HS-27A (cell line): ENCODE data around the gene VSTM2L.

ENCODE experiments used
- DNase-seq: peaks from one replicate; pipeline ENCODE4 v3.0.0-alpha.2; 2012; ENCODE audit warnings: low read depth, missing footprints

The VSTM2L gene

DNA sequence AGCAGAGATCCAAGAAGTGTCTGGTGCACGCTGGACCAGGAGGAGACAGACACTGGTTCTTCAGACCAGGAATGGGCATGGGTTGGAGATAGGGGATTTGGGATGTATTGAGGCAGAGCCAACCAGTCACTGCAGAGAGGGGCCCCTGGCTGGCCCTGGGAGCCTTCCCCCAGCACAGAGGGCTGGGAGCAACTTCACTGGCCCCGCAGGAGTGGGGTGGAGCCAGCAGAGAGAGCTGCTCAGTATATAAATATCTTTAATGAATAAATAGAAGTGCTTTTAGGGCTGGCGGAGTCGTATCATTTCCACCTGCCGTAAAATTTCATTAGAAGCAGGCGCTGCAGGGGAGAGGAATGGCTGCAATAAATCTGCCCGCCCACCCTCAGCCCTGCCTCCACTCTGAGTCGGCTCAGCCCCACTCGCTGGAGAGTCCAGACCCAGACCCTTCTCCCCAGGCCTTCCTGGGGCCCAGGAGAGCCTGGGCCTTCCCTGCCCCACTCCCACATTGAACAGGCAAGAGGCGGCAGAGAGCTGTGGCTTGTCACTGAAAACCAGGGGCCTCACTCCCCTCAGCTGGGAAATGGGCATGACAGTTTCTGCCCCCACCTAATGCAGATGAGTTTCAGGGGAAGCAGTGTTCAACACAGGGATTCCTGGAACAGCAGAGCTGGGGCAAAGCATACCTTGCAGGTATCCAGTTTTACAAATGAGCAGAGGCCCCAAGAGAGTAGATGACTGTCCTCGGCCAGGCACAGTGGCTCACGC lies 23.9 kb upstream of the VSTM2L start:
- DNase-seq = no peak

DNA sequence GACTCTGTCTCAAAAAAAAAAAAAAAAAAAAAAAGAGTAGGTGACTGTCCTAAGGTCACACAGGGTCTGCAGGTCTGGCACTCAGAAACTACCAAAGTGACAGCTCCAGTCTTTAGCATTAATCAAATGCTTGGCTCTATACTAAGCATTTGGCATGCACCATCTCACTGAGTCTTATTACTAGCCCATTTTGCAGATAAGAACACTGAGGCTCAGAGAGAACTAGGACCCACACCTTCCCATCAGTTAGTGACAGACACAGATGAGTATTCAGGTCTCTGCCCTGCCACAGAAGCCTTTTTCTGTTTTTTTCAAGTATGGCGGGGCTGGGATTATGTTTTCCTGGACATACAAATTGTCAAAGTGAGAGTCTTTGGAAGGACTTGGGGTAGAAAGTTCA lies 23.1 kb upstream of the VSTM2L start:
- DNase-seq = no peak

DNA sequence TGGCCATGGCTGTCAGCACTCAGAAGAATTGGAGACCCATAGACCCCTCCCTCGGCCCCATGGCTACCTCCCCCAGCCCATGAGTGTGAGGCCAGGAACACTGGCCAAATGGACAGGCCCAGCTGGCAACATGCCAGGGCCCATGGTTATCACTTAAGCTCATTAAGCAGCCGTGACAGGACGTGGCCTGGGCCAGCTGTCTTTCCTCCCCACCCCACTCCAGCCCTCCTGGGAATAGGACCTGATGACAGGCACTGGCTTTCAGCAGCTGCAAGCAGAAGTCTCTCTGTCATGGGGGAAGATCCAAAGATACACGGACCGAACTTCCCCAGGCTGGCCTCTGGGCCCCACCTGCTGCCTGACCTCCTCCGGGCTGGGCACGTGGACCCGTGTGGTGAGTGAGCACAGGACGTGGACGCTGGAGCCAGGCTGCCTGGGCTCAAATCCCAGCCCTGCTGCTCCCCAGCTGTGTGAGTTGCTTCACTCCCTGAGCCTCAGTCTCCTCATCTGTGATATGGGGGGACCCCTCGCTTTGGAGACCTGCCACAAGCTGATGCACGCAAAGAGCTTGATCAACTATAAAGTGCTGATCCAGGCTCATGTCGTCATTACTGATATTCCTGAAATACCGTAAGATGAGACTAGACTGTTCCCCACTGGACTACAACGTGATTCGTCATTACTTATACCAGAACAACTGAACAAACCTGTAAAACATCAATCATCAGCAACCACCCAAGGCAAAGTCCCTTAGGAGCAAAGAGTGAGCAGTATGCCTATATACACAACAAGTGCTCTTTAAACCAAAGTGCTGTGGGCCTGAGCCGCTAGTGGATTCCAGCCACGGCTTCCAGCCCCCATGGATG lies 22.0 kb upstream of the VSTM2L start:
- DNase-seq = no peak

DNA sequence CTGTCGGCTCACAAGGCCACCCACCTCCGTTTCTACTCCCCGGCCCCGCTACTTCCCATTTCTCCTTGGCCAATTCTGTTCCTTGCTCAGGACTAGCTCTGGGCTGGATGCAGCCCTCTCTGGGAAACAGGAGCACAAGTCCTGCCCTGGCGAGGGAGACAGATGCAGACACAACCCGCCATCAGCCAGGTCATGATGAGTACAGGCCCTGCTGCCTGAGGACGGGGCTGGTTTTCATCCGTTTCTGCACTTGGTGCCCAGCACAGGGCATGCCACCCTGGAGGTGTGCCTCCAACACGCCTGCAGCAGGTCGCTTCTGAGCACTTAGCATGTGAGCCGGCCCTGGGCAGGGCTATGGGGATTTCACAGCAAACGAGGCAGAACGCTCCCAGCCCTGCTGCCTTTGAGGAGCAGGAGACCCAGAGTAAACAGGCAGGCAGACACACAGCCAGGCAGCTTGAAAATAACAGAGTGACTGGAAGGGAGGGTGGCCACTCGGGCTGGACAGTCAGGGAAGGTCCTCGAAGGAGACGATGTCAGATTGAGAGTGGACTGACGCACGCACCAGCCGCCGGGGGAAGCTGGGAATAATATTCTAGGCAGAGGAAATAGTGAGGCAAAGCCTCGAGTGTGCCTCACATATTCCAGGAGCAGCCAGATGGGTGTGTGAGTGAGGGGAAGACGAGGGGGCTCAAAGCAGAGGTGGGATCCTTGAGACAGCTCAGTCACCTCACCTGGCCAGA lies 21.2 kb upstream of the VSTM2L start:
- DNase-seq = no peak

DNA sequence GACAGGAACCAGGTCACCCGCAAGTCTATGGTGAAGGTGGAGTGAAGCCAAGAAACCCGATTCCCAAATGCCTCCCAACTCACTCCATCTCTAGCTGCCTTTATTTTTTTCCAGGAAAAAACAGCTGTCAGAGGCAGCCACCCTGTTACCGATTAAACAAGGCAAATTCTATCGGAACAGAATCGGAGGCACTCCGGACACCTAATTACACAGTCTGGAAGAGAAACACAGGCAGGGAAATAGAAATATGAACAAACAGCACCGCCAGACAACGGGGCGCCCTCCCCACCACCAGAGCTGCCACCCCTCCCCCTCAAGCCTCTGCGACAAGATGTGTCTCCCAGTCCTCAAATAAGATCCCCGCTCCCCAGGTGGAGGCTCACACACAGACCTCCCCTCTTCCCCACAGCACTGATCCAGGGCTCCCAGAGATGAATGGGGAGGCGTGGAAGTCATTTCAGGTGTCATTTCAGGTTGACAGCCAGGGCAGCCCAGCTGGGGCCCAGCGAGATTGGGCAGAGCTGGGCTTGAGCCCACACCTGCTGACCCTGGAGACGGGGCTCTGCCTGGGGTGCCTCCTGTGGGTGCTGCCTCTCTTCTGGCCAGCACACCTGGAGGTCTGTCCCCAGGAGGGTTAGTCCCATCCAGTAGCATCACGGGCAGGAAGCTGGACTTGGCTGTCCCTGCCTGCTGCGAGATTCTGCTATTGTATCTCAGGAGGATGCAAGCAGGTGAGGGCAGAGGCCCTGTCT lies 19.8 kb upstream of the VSTM2L start:
- no peak for DNase-seq

DNA sequence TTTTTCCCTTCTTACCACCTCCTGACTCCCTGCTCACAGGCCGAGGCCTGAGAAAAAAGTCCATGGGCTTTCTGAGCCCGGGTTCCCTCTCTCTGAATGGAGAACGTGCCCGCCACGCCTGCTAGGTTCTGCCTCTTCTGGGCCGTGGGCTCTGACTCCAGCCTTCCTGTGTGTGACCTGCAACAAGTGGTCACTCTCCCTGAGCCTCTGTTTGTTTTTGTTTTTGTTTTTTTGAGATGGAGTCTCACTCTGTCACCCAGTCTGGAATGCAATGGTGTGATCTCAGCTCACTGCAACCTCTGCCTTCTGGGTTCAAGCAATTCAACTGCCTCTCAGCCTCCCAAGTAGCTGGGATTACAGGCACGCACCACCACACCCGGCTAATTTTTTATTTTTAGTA lies 17.9 kb upstream of the VSTM2L start:
- DNase-seq = no peak

DNA sequence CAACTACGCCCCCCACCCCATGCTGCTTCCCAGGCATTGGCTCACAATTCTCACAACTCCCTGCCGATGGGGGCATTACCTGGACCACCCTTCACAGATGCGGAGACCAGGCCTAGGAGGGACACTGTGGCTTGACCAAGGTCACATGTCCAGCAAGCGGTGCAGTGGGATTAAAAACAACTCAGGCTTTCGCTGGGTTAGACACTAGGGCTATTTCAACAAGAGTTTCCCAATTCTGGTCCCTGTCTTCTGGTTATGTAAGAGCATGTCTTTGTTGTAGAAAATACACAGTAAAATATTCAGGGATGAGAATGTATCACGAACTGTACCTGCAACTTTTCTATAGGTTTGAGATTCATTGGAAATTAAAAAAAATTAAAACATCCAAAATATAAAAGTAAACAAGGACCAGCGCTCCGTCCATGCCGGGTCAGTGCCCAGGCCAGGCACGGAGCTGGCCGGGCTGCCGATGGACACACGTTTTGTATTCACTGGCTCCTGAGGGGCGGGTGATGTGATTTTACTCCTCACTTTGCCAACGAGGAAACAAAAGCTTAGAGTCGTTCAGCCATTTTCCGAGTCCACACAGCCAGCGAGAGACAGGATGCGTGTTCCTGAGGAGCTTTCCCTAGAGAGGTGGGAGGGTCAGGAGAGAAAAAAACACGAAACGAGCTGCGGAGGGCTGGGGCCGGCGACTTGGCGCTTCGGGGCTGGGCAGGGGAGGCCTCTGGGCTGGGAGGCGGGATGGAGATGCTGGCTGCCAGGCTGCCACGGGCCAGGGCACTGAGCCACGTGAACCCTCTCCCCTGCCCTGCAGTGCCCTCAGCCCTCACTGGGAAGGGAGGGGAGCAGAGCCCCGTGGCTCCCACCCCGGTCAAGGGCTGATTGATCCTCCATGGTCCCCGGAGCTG lies 17.1 kb upstream of the VSTM2L start:
- DNase-seq = no peak

DNA sequence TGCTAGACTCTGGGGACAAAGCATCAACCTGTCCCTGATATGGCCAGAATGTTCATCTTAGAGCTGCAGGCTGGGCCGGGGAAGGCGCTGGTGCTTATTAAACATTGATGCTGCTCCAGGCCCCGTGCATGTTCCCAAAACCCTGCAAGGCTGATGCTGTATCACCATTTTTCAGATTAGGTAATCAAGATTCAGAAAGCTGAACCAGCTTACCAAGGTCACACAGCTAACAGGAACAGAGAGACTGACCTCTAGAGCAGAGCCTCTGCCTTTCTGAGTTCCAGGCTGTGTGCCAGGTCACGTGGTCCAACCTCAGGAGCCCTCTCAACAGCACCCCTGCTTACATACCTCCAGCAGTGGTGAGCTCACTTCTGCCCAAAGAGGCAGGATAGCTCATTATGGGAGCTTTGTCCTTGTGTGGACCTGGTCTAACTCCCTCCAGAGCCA lies 16.1 kb upstream of the VSTM2L start:
- DNase-seq = no peak

DNA sequence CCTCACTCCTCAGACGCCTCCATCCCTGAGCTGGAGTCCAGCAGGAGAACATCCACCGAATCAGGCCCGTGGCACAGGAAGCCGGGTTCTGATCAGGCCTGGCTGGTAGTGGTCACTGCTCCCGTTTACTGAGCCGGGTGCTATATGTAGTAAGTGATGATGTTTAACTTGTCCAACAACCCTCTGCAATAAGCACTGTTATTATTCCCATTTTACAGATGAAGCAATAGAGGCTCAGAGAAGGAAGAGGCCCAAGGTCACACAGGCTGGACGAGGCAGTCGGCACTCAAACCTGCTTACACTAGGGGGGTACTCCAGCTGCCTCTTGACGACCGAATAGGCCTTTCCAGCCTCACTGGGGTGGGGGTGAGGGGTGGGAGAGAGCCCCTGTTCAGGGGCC lies 14.3 kb upstream of the VSTM2L start:
- no peak for DNase-seq

DNA sequence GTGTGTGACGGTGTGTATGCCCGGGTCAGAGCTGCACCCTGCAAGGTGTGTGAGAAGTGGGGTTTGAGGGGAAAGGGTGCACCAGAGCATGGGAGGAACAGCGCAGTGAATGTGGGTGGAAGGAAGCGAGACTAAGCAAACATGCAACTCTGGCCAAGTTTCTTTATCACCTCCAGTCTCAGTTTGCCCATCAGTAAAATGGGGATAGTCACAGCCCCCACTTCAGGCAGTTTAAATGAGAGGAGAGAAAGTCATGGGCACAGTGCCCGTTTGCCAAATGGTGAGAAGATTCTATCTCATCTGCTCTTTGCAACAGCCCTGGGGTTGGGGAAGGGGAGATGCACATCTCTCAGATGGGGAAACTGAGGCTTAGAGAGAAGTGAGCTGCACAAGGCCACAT lies 12.8 kb upstream of the VSTM2L start:
- DNase-seq = no peak

DNA sequence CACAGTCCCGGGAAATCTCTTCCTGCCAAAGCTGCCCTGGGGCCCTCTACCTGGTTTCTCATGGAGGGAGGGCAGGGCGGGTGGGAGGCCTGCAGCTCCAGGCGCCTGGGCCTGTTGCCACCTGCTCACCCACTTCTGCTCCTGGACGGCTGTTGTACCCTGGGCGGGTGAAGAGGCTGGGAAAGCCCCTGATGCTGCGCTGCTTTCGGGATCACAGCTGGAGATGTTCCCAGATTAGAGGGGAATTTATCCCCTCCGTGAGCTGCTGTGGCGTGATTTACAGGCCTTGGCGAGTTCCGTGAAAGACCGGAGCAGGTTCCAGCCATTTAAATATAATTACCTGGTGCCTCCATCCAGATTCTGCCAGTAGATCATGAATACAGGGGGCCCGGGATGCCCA lies 12.3 kb upstream of the VSTM2L start:
- no peak for DNase-seq

DNA sequence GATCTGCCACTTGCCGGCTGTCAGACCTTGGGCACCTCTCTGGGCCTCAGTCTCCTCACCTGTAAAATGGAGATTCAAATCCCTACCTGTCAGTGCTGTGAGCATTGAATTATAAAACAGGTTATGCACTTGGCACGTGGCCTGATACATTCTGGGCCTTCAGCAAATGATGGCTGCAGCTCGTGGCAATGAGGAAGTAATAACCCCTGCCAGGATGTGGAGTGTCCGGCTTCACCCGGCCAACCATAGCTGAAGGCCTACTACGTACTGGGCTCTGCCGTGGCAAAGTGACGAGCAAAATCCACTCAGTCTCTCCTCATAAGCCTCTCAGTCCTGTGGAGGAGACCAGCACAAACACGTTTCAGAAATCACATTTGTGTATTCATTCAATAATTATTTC lies 10.9 kb upstream of the VSTM2L start:
- no peak for DNase-seq

DNA sequence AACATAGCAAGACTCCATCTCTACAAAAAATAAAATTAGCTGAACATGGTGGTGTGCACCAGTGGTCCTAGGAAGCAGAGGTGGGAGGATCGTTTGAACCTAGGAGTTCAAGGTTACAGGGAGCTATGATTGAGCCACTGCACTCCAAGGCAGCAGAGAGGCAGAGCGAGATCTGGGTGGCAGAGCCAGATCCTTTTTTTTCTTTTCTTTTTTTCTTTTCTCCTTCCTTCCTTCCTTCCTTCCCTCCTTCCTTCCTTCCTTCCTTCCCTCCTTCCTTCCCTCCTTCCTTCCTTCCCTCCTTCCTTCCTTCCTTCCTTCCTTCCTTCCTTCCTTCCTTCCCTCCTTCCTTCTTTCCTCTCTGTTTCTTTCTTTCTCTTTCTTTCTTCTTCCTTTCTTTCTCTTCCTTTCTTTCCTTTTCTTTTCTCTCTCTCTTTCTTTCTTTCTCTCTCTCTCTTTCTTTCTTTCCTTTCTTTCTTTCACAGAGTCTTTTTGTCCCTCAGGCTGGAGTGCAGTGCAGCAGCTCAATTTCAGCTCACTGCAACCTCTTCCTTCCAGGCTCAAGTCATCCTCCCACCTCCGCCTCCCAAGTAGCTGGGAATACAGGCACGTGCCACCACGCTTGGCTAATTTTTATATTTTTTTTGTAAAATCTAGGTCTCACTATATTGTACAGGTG lies 9.2 kb upstream of the VSTM2L start:
- DNase-seq = no peak

DNA sequence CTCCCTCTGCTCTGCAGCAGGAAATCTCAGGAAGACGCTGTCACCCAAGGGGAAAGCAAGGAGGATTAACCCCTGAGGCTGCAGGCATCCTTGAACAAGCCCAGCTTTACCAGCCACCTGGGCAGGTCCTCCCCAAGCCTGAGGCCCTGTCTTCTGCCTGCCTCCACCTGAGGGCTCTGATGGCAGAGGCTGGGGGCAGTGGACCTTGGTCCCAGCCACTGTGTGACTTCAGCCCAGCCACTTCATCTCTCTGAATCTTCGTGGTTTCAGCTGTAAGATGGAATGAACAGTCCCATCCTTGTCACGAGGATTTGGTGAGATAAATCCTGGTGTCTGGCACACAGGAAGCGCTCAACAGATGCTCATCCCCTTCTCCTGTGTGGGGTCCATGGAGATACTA lies 8.5 kb upstream of the VSTM2L start:
- no peak for DNase-seq

DNA sequence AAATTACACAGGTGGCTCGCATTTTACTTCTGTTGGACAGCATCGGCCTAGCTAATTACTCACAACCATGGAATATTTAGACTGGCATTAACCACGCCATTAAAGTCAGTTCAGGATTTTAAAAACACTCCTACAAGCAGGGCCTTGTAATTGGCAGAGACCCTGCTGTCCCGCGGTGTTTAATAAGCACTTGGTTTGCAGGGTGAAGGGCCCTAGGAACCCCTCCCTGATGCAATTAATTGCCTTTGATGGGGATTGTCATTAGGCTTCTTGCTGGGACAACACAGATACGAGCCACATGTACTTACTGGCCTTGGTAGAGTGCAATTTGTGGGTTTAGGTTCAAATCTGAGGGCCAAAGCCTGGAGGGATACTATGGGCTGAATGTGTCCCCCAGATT lies 7.8 kb upstream of the VSTM2L start:
- no peak for DNase-seq

DNA sequence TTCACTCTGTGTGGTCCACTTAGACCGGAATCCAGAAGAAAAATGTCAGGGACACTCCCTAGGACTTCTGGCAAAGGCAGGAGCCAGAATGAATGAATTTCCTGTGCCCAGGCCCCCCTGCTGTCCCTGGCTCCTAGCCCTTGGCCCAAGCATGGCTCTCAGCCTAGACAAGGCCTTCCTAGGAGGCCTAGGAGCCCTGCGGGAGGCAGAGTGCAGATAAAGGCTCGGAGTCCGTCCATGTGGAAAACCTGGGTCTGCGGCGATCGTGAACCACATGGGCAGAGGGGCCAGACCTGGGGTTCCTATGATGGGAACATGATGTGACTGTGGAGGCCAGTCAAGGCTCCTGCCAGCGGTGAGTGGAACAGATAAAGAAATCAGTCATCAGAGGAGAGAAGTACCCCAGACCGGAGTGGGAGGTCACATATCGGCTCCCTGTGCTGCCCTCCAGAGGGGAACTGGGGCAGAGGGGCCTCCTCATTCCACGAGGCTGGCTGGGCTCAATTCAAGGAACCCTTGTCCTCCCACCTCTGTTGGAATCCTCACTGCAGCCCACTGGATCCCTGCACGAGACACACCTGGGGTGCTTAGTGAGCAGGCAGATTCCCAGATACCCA lies 5.9 kb upstream of the VSTM2L start:
- no peak for DNase-seq

DNA sequence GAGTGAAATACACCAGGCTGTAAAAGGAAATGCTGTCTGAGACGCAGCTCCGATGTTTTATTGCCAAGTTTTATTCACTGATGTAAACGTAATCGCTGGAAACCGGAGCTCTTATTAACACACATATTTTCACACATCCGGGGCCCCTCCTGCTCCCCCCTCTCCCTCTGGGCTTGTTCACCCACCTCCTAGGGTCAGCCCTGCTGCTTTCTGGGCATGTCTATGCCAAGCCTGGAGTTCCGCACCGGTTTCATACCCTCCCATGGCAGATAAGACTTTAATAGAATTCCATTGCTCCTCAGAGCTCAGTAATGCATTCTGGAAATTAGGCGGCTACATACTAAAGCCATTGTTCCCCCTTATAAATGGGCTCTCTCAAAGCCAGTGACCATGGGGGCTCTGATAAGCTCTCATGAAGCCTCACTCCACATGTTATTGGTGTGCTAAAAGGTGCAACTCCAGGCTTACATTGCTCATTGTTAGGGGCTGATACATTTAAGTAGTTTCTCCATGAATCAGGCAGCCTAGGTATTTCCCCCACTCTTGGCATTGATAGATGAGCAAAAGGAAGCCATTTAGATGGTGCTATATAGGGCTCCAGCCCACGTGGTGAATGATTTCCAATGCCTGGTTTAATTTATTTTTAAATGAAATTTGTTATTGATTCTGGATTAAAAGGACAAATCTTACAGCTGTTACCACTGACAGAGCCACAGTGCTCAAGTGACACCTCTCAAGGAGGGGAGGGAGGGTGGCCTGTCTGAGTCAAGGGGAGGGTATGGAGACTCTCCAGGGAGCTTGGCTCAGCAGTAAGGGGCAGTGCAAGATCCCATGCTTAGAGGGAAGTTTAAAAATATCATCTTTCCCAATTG lies 4.5 kb upstream of the VSTM2L start:
- DNase-seq = no peak

DNA sequence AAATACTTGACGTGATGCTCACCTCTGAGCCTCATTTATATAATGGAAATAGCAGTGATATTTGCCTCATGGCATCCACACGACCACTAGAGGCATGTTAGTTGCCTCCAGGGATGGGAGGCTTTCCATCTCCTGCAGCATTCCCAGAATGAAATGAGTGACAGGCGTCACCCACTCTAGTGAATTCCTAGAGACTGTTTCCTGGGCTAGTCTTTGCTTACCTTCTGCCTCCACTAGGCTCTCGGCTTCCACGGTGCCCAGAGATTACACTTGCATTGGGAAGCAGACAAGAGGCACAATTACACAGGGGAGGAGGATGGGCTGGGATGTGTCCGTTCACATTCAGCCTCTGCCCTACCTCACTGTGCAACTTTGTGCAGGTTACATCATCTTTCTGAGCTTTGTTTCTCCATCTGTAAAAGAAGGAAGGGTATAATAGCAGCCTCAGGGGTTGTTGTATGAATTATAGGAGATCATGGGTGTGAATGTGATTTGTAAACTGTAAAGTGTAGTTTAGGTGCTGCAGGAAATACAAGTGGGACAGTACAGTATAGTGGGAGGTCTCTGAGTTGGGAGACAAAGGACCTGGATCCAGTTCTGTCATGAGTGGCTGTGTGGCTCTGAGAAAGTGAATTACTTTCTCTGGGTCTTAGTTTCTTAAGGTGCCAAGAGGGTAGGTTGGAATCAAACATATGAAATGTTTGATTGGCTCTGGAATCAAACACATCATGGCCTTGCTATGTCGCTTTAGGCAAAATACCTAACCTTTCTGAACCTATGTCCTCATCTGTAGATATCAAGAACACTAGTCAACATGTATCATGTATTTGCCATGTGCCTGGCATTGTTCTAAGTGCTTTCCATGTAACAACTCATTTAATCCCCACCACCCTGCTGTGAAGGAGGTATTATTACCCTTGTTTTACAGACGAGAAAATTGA lies 3.6 kb upstream of the VSTM2L start:
- DNase-seq = no peak
